ENCODE measurements around the gene SAPCD2.
"Not testable (repeated sequence)": the region's sequence is repeated elsewhere in the genome, so short reads cannot be mapped to it uniquely, and the experiment has no call there.

SAPCD2 gene

DNA sequence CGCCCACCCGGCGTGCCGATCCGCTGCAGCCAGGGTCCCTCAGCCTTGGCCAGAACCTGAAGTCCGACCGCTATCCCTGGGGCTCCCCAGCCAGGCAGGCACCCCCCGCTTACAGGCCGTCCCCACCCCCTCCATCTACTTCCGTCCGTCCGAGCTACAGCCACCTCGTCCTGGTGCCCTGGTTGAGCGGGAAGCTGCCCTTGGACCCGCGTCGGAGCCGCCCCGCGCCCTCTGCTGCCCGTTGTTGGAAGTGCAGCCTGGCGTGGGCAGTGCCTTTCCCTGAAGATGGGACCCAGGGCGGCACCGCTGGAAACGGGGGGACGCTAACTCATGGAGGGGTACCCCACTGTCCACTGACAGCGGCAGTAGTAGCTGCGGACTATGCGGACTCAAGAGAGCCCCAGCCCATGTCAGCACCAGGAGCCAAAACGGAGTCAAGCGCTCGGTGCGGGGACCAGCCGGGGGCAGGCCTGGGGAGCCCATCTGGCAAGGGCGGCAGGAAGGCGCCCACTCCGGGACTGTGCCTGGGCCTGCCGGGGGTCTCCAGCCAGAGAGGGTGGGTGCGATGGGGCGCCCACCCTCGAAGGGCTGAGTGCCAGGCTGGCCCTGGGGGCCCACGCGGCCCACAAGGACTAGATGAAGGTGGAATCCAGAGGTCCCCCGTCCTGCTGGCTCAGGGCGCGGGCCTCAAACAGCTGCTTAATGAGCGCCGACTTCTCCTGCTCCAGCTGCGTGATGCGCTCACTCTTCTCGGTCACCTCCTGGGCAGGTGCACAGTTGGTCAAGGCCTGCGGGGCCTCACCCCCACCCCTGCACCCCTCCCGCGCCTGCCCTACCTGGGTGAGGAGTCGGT lies 6.1 kb downstream of the SAPCD2 start:
- no peak for DNase-seq

DNA sequence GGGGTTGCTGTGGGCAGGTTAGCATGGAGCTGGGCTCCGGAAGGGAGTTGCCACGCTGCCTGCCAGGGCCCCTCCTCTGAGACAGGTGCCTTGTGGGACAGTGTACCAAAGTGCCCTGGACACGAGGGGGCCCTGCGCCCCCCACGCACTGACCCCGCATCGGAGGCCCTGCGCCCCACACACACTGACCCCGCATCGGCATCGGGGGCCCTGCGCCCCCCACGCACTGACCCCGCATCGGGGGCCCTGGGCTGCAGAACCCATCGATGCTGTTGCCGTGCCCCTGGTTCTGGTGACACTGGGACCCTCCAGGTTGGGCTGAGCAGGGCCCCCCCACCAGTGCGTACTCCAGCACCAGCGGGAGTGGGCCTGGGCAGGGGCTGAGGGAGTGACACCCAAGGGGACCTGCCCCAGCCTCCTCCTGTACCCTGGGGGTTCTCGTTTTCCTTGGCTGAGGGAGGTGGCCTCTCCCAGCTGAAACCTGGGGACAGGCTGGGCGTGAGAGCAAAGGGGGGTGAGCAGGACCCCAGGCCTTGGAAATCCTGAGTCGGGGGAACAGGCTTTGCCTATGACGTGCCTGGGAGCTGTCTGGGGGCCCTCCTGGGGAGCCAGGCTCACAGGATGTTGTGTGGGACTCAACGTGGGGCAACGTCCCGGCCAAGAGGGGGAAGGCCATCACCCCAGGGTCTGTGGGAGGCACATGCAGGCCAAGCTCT lies 6.9 kb downstream of the SAPCD2 start:
- DNase-seq, result no peak

DNA sequence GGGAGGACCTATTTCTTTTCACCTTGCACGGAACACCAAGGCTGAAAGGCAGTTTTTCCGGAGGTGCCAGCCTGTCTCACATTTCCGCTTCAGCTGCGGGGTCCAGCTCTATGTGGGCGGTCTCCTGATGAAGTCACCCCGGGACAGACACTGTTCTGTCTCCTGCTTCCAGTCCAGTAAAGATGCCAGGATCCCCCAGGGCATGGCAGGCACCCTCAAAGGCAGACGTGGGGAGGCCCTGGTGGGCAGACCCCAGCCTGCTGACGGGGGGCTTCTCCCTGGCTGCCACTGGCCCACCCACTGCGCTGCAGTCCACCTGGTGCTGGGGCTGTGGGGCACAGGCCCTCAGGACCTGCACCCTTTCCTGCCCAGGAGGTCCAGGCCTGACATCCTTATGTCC lies 7.6 kb downstream of the SAPCD2 start:
- not testable (repeated sequence) for DNase-seq

DNA sequence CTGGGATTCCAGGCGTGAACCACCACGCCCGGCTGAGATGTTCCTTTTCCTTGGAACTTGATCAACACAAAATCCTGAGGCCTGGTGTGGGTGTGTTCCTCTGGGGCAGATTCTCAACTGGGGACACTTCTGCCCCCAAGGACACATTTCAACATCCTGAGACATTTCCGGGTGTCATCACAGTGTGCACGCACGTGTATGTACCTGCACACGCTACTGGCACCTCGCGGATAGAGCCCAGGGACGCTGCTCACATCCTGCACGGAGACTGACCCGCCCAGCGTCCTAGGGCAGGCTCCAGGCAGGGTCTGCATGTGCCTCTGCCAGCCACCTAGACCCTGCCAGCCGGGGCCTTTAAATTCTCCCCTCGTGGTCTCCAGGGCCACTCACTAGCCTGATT lies 8.0 kb downstream of the SAPCD2 start:
- no peak for DNase-seq

DNA sequence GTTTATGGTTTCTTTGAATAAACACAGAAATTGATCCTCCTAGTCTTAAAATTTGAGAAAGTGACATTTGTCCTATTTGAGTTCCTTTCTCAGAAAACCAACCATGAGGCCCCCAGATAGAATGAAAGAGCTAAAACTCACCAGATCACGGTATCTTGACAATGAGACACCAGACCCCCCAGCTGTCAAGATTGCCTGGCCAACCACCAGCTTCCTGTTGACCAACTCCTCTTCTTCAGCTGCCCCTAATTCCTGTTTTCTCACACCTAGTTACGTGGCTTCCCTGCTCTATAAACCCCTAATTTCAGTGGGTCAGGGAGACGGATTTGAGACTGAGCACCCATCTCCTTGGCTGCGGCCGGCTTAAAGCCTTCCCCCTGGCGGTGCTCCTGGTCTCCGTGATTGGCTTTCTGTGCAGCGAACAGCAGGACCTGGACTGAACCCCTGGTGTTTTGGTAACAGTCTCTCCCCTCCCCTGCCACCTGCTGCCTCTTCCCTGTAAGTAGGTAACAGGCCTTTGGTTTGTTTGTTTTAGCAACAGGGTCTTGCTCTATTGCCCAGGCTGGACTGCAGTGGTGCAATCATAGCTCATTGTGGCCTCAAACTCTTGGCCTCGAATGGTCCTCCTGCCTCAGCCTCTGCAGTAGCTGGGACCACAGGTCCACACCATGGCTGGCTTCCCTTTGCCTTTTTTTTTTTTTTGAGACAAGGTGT lies 11.7 kb downstream of the SAPCD2 start:
- DNase-seq, result no peak

DNA sequence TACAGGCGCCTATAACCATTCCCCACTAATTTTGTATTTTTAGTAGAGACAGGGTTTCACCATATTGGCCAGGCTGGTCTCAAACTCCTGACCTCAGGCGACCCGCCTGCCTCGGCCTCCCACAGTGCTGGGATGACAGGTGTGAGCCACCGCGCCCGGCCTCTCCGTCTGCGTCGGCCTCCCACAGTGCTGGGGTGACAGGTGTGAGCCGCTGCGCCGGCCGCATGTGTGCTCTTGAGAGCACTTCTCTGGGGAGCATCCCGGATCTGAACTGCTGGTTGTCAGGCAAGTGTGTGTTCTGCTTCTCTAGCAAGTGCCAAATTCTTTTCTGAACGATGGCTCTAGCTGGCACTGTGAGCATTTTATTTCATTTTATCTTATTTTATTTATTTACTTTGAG lies 12.8 kb downstream of the SAPCD2 start:
- no peak for DNase-seq

DNA sequence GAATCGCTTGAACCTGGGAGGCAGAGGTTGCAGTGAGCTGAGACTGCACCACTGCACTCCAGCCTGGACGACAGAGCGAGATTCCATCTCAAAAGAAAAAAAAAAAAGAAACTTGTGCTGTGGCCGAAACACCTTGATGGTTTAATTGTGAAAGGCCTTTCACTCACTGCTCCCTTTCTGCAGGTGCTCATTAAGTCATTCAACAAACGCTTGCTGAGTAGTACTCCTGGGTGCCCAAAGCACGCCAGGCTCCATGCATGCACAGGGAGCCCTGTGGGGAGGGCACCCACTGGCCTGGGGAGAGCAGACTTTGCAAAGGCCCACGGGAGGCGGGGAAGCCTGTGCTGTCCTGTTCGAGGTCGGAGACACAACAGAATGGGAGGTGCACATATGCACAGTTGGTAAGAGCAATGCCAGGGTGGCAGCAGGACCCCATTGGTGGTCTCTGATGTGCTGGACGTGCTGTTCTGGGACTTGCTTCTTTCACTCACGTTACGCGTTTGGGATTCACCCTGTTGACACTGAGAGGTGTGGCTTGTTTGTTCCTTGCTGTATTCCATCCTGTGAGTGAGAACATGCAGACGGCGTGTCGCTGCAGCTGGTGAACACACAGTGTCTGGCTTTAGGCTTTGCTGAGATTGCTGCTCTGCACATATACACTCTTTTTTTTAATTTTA lies 13.5 kb downstream of the SAPCD2 start:
- no peak for DNase-seq

DNA sequence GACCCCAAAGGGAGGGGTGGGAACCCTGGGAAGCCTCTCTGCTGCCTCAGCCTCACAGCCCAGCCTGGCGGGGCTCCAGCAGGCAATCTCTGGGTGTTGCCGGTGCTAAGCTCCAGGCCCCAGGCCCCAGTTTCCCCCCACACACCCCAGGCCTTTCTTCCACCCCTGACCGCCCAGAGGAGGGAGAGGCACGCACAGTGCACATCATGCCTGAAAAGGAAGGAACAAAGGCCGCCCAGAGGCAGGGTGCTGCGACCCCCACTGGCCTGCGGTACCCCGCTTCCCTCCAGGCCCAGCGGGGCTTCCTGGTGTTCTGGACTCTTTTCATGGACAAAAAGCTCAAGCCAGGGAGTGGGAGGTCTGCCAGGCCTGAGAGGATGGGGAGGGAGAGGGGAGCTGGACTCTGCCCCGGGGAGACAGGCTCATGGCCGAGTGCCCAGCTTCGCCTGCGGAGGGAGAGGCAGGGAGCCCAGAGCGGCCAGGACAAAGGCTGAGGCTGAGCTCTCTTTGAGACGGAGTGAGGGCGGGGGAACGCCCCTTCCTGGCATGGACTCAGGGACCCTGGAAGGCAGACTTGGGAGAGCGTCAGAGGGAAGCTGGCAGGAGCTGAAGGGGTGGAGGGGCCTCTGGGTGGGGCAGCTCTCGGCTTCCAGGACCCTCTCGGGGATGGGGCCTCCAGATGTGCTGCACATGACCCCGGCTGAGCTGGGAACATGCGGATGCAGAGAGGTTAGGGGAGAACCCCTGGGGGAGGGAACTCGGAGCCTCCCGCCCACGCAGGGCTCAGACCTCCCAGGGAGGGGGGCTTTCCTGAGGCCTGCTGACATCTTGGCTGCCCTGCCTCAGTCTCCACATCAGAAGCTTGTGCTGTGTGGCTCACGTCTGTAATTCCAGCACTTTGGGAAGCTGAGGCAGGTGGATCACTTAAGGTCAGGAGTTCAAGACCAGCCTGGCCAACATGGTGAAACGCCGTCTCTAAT lies 14.7 kb downstream of the SAPCD2 start:
- no peak for DNase-seq

DNA sequence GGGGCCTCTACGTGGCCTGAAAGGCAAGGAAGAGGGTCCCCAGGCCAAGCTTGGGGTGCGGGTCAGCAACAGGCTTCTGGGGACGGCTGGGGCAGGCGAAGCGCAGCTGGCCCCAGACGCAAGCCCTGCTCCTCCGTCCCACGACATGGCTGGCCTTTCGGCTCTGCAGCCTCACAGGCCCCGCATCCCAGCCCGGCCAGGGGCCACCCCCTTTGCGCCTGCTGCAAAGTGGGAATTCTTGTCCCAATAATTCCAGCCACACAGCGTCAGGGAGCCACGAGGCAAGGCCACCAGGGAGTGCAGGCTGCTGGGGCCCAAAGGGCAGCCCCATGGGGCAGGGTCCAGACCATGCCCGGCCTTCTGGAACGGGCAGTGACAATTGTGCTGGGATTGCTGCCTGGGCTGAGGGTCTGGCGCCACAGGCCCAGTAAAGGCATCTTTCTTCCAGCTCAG lies 15.4 kb downstream of the SAPCD2 start:
- no peak for DNase-seq

DNA sequence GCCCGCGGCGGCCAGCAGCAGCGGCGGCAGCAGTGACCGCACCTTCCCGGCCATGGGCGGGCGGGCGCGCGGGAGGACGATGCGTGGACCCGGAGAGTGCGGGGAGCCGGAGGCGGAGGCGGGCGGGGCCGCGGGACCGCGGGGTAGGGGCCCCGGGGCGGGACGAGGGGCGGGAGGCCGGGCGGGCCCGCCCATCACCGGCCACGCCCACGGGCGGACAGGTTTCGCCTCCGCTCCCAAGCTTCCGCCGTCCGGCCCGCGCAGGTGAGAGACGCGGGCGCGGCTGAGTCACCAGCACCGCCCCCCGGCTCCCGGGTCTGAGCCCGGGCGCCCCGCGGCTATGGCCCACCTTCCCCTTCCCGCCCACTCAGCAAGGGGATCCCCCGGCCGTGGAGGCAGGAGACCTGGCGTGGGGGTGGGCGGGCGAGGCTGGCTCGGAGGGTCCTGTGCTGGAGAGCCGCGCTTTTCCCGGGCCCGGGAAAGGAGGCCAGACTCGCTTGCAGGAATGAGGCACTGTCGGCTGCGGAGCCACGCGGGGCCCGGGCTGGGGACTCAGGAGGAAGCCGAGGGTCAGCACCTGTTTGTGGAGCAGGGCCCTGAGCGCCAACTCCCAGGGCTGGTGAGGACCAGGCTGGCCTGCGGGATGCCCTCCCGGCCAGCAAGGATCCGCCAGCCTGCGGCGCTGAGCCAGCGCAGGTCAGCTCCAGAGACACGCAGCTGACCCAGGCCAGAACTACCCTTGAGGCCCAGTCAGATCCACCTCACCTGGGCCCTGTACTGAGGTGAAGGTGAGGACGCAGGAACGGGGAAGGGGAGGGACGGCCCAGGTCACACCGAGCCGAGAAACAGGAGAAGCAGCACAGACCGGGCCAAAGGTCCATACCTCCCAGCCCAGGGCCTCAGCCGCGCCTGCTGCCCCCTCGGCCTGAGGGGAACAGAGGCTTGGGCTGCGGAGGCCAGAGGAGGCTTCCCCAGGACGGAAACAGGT lies 16.1 kb downstream of the SAPCD2 start, which contains the start of gene ENTPD2:
ENTPD2 (minus strand) TSS at position 118 of the 988 bp plus-strand sequence; CDS start at position 54, 64 bp downstream.
- no peak for DNase-seq

DNA sequence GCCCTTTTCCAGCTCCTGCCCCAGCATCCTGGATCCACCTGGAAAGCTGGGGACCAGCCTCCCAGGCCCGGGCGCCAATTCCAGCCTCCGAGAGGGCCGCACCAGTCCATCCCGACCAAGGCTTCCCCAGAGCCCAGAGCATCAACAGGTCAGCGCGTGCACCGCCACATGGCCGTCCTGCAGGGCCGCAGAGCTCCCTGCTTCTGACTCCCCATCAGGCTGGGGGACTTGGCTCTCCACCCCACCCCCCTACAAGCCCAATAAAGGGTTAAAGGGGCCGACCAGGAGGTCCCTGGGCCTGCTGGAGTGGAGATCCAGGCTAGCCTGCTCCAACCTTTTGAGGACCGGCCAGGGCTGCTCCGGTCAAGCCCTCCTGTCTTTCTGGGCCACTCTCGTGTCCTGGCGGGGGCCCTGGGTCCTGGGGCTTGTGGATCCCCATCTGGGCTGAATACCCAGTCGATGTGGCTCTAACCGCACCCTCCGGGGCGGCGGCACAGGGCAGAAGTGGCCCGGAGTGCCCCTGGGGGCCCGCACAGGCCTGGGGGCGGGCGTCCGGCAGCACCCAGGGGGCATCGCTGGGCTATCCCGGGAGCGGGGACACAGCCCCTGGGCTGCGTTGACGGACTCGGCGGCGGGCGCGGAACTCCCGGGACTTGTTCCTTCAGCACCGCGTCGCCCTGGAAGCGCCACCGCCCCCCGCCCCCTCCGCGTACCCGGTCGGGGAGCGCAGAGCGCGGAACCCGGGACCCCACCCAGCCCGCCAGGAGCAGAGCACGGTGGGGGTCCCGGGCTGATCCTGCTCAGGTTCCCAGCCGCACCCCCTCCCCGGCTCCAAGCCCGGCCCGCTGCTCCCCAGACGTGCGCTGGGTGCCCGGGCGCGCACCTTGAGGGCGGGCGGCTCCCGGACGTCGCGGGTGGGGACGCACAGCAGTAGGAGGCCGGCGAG lies 17.1 kb downstream of the SAPCD2 start:
- no peak for DNase-seq

DNA sequence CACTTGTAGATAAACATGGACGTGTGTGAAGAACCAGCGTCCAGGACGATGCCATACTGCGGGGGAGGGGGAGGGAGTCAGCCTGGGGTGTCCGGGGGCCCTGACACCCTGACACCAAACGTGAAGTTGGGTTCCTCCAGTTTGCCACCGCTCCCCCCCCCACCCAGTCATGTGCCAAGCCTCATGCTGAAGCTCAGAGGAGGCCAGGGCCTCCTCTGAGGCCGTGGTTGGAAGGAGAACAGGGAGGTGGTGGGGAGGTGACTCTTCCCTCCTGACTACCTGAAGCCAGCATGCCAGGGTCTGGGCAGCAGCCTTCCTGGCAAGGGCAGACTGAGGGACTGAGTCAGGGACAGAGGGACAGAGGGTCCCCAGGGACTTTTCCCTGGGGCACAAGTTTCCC lies 18.1 kb downstream of the SAPCD2 start:
- DNase-seq, result no peak

DNA sequence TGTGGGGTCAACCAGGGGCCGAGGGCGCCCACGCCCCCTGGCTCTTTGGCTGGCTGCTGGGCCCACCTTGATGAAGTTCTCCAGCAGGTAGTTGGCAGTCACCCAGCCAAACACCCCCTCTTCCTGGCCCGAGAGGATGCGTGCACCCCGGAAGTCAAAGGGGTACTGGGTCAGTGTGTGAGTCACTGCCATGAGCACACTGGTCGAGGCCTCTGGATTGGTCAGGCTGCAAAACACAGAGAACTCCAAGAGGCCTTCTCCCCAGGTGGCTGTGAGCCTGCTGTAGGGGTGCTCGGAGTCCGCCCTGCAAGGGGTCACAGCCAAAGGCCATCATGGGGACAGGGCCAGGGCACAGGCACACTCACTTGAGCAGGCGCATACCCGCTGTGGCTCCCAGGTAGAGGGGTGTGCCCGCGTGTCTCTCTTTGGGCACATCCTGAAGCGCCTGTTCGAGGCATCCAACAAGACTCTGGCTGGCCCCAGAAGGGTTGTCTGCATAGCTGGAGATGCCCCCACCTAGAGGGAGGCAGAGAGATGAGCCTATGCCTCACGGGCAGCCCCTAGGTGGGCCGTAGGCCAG lies 19.1 kb downstream of the SAPCD2 start:
- no peak for DNase-seq

DNA sequence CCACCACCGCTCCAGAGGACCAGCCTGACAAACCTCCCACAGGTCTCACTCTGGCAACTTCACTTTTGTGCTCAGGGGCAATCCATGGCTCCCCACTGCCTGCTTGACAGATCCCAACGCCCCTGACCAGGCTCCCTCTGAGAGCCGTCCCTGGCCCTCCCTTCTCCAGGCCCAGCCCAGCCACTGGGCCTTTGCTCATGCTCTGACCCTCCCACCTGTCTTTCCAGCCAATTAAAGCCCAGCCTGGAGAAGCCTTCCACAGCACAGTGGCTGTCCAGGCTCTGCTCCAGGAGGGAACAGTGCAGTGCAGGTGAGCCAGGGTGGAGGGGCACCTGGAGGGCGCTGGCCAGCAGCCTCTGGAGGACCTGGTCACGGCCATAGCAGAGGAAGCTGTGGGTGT lies 19.8 kb downstream of the SAPCD2 start:
- no peak for DNase-seq

DNA sequence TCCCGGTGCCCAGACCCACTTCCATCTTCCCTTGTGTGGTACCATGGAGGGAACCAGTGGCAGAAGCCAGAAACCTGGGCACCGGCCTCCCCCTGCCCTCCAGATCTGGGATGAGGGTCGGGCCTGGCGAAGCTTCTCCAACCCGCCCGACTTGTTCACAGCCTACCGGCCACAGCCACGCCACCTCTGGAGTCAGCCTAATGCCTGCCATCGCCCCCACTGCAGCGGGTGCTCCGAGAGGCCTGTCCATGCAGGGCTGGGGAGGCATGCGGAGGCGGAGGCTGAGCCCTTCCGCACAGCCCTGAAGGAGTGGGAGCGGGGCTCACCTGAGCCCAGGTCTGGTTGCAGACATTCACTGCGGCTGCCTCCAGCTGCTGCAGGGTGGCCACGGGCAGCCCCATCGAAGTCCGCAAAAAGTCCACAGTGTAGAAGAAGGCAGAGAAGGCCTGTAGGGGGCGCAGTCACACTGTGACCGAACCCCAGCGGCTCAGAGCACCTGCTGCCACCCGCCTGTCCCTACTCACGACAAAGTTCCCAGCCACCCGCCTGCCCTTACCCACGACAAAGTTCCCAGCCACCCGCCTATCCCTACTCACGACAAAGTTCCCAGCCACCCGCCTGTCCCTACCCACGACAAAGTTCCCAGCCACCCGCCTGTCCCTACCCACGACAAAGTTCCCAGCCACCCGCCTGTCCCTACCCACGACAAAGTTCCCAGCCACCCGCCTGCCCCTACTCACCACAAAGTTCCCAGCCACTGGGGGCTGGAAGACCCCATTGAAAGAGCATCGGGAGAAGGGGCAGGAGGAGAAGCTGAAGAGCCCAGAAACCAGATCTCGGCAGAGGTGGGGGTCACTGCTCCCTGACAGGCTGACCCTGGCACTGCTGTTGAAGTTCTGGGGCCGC lies 20.6 kb downstream of the SAPCD2 start:
- DNase-seq, result no peak

DNA sequence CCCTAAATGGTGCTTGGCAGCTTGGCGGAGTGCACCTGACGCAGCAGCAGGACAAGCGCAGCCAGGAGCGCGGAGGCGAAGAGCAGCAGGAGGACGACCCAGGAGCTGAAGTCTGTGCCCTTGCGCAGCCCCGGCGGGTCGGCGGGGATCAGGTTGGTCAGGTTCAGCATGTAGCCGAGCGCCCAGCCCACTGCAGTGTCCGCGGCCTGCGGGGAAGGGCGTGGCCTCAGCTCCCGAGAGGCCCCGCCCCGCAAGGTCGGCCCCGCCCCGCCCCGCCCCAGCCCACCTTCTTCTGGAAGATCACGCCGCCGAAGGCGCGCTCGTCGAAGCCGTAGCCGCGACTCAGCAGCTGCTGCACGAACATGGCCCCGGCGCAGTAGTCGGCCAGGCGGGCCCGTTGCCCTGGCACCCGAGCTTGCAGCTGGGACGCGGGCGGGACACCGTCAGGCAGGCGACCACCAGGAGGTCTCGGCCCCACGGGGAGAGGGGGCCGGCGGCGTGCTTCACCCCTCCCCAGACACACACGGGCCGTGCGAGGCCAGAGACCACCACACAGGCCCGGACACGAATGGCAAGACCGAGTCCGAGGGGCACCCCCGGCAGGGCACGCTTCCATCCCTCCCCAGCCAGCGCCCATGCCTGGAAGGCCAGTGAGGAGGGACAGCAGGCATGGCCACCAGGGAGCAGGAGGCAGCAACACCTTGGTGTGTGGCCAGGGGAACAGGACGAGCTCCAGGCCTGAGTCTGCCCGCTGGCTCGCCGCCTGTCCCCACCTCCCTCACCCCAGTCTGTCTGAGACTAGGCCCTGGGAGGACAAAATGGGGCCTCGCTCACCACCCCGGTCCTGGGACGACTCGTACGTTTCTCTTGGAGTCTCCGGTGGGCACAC lies 21.5 kb downstream of the SAPCD2 start:
- no peak for DNase-seq
